Skeletal muscle cell (primary cell): Measurements from ENCODE around the gene SEC61A1.

Experiments
- DNase-seq: peaks from one replicate; pipeline ENCODE4 v3.0.0-alpha.2; 2010; ENCODE audit warnings: low read depth
- H3K4me3 ChIP-seq: 2 replicates; pipeline ENCODE4 v1.5.1; 2011; ENCODE audit warnings: low read depth, mild to moderate bottlenecking, control low read depth, low read length, moderate library complexity

Gene SEC61A1

GRCh38 chr3:128100161-128100560, 47.9 kb downstream of the SEC61A1 start:
- H3K4me3 ChIP-seq: no peak overlapping the region
- no peak for DNase-seq

DNA sequence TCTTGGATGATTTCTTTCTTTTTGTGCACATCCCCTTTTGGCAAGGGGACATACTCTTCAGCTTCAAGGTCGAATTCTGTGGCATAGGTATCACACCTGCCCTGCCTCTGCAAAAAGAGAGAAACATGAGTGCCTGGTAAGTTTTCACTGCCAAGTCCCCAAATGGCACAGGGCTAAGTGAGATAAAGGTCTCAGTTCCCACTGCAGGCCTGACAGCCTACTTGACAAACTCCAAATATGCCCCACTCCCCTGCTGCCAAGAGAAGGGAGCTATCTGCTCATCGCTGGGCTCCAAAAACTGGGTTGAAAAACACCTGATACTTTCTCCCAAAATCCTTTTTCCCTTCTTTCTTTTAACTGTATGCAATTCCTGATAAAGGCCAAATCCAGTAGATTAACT, 48.4 kb downstream of the SEC61A1 start:
- no peak overlapping the region for H3K4me3 ChIP-seq
- no peak for DNase-seq

DNA sequence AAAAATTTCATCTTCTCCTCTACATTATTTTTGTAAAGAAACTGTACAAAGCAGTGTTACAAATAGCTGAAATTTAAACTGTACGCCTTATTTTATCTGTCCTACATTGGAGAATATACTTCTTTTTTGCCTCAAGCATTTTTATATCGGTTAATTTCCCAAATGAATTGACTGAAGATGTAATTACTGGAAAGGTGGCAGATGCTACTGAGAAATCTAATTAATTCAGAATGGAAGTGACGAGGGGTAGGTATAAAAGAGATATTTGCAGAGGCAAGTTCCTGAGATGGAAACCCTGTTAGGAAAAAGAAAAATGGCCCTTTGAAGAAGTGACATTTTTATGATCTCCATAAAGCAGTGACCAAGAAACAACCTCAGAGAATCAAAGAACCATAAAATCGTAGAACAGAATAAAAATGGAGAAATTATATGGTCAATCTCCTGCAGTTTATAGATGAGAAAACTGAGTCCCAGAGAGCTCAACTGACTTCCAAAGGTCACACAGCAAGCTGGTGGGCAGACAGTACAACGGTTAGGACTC, 51.0 kb downstream of the SEC61A1 start:
- no peak for DNase-seq
- H3K4me3 ChIP-seq: no peak overlapping the region

DNA sequence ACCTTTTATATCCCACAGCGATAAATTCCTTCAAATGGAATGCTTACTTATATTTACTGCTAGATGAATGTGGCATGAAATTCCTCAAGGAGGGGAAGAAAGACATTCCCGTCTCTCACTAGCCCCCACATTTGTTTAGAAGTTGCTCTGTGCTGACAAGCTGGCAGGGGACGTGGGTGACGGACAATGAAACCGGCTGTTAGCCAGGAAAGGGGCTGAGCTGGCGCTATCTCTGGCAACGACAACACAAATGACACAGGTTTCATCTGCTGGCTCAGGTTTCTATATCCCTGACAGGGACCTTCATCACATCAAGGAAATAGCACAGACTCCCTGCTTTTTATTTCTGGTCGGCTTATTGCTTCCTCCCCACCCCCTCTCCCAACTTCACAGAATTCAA, 55.6 kb downstream of the SEC61A1 start:
- H3K4me3 ChIP-seq: no peak overlapping the region
- no peak for DNase-seq

- DNase-seq: no peak
- no peak overlapping the region for H3K4me3 ChIP-seq
Measured at GRCh38 chr3:128111147-128111546, 58.9 kb downstream of the SEC61A1 start.

DNA sequence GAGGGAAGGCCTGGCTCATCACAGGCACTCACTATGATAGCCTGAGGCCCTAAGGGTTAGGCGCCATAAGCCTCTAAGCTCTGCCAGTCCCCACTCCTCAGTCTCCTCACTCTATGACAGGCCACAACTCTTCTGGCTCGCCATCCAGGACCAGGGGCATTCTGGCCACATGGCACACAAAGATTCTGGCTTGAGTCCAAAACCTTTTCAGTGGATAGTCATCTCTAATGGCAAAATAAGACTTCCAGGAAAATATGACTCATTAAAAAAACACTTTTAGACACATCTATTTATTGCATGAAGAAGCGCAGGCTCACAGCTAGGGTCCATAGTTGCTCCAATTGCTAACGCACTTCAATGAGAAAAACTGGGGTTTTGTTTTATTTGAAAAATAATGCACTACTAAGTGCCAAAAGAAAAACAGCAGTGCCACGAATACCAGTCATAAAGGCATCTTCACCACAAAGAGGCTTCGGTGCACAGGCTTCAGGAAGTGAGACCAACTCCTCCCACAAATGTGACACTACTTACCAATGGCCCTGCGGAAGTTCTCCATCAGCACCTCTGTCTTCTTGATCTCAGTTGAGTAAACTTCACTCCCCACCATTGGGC, 60.2 kb downstream of the SEC61A1 start:
- peak; percentile 78 for DNase-seq
- no peak overlapping the region for H3K4me3 ChIP-seq

GRCh38 chr3:128113817-128114794, 61.9 kb downstream of the SEC61A1 start:
- DNase-seq: no peak

More at GRCh38 chr3:128113817-128114794, 61.9 kb downstream of the SEC61A1 start:
- H3K4me3 ChIP-seq: no peak overlapping the region
